Hematopoietic multipotent progenitor cell treated with erythropoietin and hydrocortisone succinate and interleukin-3 and kit ligand, for 17 days (in vitro differentiated cells): Measurements from ENCODE around the gene SEPTIN3.
"Not testable (repeated sequence)": the region's sequence is repeated elsewhere in the genome, so short reads cannot be mapped to it uniquely, and the experiment has no call there.

Source experiments
- DNase-seq: peaks from one replicate; pipeline ENCODE4 v3.0.0-alpha.2; 2015; ENCODE audit warnings: low spot score

Gene SEPTIN3

GRCh38 chr22:41943661-41944209, 25.5 kb upstream of the SEPTIN3 start:
- DNase-seq: no peak

GRCh38 chr22:41946629-41947423, 22.4 kb upstream of the SEPTIN3 start, which contains the start of gene CENPM:
Gene CENPM (minus strand): TSS chr22:41947152. CDS start chr22:41947076, 76 bp downstream.
- DNase-seq: peak; percentile 82

DNA sequence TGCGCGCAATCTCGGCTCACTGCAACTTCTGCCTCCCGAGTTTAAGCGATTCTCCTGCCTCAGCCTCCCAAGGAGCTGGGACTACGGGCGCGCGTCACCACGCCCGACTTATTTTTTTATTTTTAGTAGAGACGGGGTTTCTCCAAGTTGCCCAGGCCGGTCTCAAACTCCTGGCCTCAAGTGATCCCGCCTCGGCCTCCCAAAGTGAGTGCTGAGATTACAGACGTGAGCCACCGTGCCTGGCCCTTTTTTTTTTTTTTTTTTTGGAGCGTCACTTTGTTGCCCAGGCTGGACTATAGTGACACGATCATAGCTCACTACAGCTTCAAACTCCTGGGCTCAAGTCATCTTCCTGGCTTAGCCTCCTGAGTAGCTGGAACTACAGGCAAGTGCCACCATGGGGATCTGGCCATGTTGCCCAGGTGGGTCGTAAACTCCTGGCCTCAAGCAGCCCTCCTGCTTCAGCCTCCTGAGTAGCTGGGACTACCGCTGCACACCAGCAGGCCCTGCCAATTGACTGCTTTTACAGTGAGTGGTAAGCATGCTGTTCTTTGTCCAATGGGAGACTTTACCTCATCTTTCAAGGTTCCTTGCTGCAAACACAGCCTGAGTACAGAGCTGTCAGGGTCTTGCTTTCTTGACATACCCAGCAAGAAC, 21.7 kb upstream of the SEPTIN3 start:
- no peak for DNase-seq

- DNase-seq: no peak
These were observed 21.1 kb upstream of the SEPTIN3 start for GRCh38 chr22:41948142-41948541.

GRCh38 chr22:41948928-41949296, 20.3 kb upstream of the SEPTIN3 start:
- DNase-seq: not testable (repeated sequence)

DNA sequence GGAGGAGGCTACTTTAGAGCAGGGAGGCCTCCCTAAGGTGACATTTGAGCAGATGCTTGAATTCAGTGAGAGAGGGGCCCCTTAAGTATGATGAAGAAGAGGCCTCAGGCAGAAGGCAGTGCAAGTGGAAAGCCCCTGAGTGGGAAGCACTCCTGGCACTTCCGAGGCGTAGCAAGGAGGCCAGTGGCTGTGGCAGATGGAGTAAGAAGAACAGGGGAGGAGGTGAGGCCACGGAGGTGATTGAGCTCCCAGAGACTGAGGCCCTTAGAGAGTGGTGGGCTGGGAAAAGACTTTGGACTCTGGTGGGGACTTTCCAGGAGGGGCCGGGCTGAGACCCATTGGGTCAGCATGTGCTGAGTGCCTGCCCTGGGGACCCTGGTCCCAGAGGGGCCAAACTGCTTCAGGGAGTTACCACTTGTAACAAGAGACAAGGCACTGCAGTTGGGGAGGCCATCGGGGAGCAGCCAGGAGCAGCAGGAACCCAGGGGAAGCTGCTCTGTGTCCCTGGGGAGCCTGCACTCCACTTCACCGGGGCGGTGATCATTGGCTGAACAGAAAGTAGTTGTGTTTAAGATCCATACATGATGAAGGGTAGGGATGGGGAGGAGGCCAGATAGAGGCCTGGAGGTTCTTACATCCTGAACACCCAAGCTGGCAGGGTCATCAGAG, 19.8 kb upstream of the SEPTIN3 start:
- DNase-seq: no peak

- DNase-seq: no peak
These were observed 17.3 kb upstream of the SEPTIN3 start, which contains the start of gene SMIM45 for GRCh38 chr22:41951898-41952474. Gene SMIM45 (plus strand): TSS chr22:41952150.

GRCh38 chr22:41952713-41953112, 16.5 kb upstream of the SEPTIN3 start:
- DNase-seq: no peak

DNA sequence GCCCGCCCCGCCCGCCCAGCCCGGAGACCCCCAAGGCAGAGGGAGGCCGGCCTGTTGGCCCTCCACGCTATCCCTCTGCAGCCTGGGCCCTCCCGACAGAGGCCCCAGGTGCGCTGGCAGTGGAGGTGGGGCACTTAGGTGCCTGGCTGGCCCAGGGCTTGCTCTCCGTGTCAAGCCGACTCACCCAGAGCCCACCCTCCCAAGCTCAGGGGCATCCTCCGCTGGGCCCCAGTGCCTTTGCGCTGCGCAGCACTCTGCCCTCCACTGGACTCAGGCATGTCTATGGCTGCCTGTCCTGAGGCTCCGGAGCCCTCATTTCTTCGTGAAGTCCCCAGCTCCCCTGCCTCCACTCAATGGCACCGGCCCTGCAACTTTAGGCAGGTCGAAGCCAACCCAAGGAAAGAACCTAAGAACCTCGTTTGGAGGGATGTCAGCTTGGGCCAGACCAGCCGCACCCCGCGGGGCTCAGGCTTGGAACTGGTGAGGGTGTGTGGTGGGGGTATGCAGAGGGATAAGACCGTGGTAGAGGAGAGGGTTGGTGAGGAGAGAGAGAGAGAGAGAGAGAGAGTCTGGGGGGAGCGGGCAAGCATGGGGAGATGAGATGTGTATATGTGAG, 11.2 kb upstream of the SEPTIN3 start:
- DNase-seq: no peak

- DNase-seq: no peak
These were observed 5.7 kb upstream of the SEPTIN3 start for GRCh38 chr22:41963453-41964111.

DNA sequence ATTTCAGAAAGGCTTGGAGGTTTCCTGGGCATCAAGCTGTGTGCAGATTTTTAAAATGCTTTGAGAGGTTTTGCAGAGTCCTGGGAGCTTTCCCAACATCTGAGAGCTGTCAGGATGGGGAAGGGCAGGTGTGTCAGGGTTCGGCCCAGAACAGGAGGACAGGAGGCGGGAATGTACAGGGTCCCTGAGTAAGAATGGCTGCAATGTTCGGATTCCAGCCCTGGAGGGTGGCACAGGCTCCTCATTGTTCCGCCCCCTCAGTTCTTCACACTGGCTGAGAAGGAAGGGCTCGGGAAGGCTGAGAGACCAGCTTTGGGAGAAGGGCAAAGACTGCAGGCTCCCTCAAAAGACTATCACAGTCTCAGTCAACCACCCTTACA, 5.1 kb upstream of the SEPTIN3 start:
- no peak for DNase-seq

DNA sequence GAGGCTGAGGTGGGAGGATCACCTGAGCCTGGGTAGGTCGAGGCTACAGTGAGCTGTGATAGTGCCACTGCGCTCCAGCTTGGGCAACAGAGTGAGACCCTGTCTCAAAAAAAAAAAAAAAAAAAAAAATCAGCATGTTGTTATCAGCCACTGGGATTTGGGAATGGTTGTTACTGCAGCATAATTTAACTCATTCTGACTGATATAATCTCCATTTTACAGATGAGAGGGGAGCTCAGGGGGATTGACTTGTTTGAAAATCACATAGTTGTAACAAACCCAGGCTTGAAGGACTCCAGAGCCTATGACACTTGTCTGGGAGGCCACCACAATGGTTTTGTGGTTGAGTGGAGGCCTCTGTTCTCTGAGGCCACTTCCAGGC, 3.0 kb upstream of the SEPTIN3 start:
- DNase-seq: no peak

DNA sequence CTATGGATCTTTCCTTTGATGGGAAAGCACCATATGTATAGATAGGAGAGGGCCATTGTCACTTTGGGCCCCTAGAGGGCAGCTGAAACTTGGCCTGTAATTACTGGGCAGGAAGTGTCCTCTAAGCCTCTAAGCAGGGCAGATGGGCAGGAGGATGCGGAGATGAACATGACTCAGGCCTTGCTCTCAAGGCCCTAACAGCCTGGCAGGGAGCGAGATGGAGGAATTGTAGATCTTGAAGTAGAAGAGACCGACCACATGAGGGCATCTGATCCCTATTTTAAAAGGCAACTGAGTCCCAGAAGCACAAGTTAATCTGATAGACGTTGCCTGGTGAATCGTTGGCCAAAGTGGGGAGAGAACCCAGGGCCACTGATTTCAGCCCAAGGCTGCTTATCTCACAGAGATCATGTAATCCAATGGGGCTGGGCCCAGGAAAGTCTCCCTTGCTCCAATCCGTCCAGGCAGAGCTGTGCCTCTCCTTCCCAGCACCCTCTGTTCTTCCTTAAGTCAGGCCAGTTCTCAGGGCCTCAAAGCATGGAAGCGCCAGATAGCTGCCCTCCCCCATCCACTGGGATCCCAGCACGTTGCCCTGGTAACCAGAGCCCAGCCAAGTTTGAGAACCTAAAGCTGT, 2.5 kb upstream of the SEPTIN3 start:
- peak; percentile 73 for DNase-seq

GRCh38 chr22:41968601-41969000, 642 bp upstream of the SEPTIN3 start:
- DNase-seq: peak; percentile 64

DNA sequence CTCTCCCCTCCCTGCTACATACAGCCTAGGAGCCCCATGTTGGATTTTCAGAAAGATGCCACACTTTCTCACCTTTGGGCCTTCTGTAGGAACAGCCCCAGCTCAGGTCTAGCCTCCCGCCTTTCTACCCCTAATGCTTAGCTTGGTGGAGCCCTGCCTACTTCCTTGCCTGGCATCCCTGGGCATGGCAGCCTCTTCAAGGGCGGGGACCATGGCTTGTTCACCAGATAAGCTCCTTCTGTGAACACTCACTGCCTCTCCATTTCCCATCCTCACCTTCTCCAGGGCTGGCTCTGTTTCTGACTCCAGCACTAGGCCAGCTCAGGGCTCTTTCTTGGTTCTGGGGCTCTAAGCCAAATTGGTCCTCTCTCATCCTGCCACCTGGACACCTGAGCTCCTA, 1.4 kb downstream of the SEPTIN3 start:
- DNase-seq: peak; percentile 60

DNA sequence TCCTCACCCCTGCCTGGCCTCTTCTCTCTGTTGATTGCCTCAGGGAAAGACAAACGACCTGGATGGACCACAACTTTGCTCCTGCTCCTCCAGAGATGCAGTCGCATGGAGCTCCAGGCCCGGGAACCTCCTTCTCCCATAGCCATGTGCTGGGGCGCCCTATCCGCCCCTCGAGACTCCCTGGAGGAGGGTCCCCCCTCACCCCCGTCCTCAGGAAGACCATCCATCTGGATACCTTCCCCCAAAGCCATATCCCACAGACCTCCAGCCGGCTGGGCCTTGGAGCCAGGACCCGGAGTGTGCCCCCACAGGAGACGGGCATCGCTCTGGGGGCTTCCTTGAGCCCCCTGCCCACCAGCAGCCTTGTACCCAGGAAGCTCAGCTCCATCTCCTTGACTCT, 2.2 kb downstream of the SEPTIN3 start:
- DNase-seq: no peak

DNA sequence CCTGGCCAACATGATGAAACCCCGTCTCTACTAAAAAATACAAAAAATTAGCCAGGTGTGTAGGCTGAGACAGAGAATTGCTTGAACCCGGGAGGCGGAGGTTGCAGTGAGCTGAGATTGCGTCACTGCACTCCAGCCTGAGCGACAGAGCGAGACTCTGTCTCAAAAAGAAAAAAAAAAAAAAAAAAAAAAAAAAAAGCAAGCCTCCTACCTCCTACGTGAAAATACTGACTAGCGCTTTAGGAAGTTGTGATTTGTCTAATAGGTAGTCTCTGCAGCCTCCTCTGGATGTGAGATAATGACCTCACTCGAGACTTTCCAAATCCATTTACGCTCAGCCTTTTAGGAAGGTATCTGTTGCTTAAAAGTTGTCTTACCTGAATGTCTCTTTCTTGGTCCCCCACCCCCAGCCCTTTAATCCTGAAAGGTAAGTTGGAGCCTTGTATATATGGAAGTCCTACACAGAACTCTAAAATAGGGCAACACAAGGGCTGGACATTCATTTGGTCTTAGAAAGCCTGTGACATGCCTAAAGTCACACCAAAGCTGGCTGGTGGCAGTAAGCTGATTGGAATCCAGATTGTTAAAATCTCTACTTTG, 5.5 kb downstream of the SEPTIN3 start:
- DNase-seq: no peak

- DNase-seq: no peak
These were observed 6.2 kb downstream of the SEPTIN3 start for GRCh38 chr22:41975299-41976069.

- DNase-seq: no peak
These were observed 7.0 kb downstream of the SEPTIN3 start for GRCh38 chr22:41976070-41976901.
